Loucy (cell line): ENCODE measurements around the gene COL11A2.

Experiments used
- H2AFZ ChIP-seq: fragments of 200-600 bp; sonication (generic); 2 replicates; pipeline ENCODE4 v1.6.0; 2016; ENCODE audit warnings: antibody characterized with exemption, mild to moderate bottlenecking, low read length, moderate library complexity
- H3F3A ChIP-seq: fragments of 200-600 bp; 2 replicates; pipeline ENCODE4 v1.6.0; 2016; ENCODE audit warnings: antibody characterized with exemption, low read depth, mild to moderate bottlenecking
- H3K27me3 ChIP-seq: fragments of 200-600 bp; sonication (generic); 2 replicates; pipeline ENCODE4 v1.6.1; 2014; ENCODE audit warnings: low read length, mild to moderate bottlenecking; ENCODE audit not compliant: insufficient read depth, poor library complexity, severe bottlenecking
- H3K36me3 ChIP-seq: fragments of 200-600 bp; sonication (generic); 2 replicates; pipeline ENCODE4 v1.6.1; 2016; ENCODE audit warnings: low read length; ENCODE audit not compliant: insufficient read depth
- H3K4me1 ChIP-seq: fragments of 200-600 bp; sonication (generic); 2 replicates; pipeline ENCODE4 v1.5.1; 2014; ENCODE audit warnings: low read length, mild to moderate bottlenecking; ENCODE audit not compliant: insufficient read depth, poor library complexity, severe bottlenecking
- H3K4me2 ChIP-seq: fragments of 200-600 bp; sonication (generic); 2 replicates; pipeline ENCODE4 v1.6.0; 2014; ENCODE audit warnings: antibody characterized with exemption, low read length, low read depth, mild to moderate bottlenecking; ENCODE audit not compliant: poor library complexity, severe bottlenecking
- H3K4me3 ChIP-seq: fragments of 200-600 bp; sonication (generic); 2 replicates; pipeline ENCODE4 v1.5.1; 2014; ENCODE audit warnings: low read length, mild to moderate bottlenecking, mixed read lengths; ENCODE audit not compliant: poor library complexity, severe bottlenecking
- H3K79me2 ChIP-seq: fragments of 200-600 bp; sonication (generic); 2 replicates; pipeline ENCODE4 v1.6.1; 2014; ENCODE audit warnings: low read length; ENCODE audit not compliant: insufficient read depth
- H3K9ac ChIP-seq: fragments of 200-600 bp; sonication (generic); 2 replicates; pipeline ENCODE4 v1.6.0; 2014; ENCODE audit warnings: mild to moderate bottlenecking, low read depth, low read length, moderate library complexity; ENCODE audit not compliant: poor library complexity, severe bottlenecking
- H3K9me2 ChIP-seq: fragments of 200-600 bp; sonication (generic); replicated peaks from 2 replicates; pipeline ENCODE4 v1.6.1; 2016; ENCODE audit warnings: low read depth, low read length, mixed read lengths
- H3K9me3 ChIP-seq: fragments of 200-600 bp; sonication (generic); 2 replicates; pipeline ENCODE4 v1.6.1; 2014; ENCODE audit warnings: mild to moderate bottlenecking, antibody characterized with exemption, low read length, low read depth; ENCODE audit not compliant: insufficient read depth
- H4K20me1 ChIP-seq: fragments of 200-600 bp; sonication (generic); 2 replicates; pipeline ENCODE4 v1.6.0; 2014; ENCODE audit warnings: antibody characterized with exemption, low read length, mild to moderate bottlenecking; ENCODE audit not compliant: insufficient read depth, poor library complexity, severe bottlenecking
- EZH2phosphoT487 ChIP-seq: fragments of 200-600 bp; IDR thresholded peaks from 2 replicates; pipeline ENCODE4 v1.6.1; 2018; ENCODE audit warnings: antibody characterized with exemption, mild to moderate bottlenecking, moderate library complexity, borderline replicate concordance
- TF ChIP-seq, protein P1 (sequence below): fragments of 200-600 bp; sonication (generic); conservative IDR thresholded peaks from 2 replicates; pipeline ENCODE4 v1.5.1; 2014; ENCODE audit warnings: mild to moderate bottlenecking, antibody characterized with exemption, low read length

The COL11A2 gene

GRCh38 chr6:33147807-33148666 is 44.2 kb downstream of the COL11A2 start:
- Histone ChIP-seq H3K27me3 (no peaks in the 10 kb centered on the region), H3K4me3 (no peak overlapping the region), H3K79me2 (no peaks in the 10 kb centered on the region), H3K9me2 (no peaks in the 10 kb centered on the region), H3K9ac (no peak overlapping the region), H3K4me1 (no peaks in the 10 kb centered on the region), H4K20me1 (no peaks in the 10 kb centered on the region), H3F3A (no peaks in the 10 kb centered on the region), H3K36me3 (no peaks in the 10 kb centered on the region), H2AFZ (no peak overlapping the region), H3K4me2 (no peak overlapping the region), H3K9me3 (no peaks in the 10 kb centered on the region)
- TF ChIP-seq EZH2phosphoT487: no peak
- TF ChIP-seq, protein P1, sequence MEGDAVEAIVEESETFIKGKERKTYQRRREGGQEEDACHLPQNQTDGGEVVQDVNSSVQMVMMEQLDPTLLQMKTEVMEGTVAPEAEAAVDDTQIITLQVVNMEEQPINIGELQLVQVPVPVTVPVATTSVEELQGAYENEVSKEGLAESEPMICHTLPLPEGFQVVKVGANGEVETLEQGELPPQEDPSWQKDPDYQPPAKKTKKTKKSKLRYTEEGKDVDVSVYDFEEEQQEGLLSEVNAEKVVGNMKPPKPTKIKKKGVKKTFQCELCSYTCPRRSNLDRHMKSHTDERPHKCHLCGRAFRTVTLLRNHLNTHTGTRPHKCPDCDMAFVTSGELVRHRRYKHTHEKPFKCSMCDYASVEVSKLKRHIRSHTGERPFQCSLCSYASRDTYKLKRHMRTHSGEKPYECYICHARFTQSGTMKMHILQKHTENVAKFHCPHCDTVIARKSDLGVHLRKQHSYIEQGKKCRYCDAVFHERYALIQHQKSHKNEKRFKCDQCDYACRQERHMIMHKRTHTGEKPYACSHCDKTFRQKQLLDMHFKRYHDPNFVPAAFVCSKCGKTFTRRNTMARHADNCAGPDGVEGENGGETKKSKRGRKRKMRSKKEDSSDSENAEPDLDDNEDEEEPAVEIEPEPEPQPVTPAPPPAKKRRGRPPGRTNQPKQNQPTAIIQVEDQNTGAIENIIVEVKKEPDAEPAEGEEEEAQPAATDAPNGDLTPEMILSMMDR: peak; percentile 91

DNA sequence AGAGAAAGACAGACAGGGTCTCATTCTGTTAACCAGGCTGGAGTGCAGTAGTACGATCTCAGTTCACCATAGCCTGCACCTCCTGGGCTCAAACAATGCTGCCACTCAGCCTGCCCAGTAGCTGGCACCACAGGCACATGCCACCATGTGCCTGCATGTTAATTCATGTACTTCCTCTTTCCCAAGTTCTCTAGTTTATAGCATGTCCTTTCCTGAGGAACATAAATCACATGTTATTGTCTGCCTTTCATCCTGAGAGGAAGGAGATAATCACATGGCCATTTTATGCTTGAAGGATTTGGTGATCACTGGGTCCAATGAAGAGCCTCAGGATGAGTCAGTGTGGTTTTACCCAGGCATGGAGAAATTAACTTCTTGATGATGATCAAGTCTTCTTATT is 47.9 kb downstream of the COL11A2 start:
- Histone ChIP-seq H3K4me2 (no peak overlapping the region), H3K9me2 (no peaks in the 10 kb centered on the region), H3K79me2 (no peaks in the 10 kb centered on the region), H3F3A (no peaks in the 10 kb centered on the region), H3K9ac (no peak overlapping the region), H3K27me3 (no peaks in the 10 kb centered on the region), H3K4me3 (no peak overlapping the region), H2AFZ (0 out of 2 replicates have a peak overlapping the region, but pooled peaks have one; percentile 13), H3K9me3 (no peaks in the 10 kb centered on the region), H3K4me1 (no peaks in the 10 kb centered on the region), H4K20me1 (no peaks in the 10 kb centered on the region), H3K36me3 (no peaks in the 10 kb centered on the region)
- TF ChIP-seq, protein P1: peak; percentile 23
- no peak for TF ChIP-seq EZH2phosphoT487

DNA sequence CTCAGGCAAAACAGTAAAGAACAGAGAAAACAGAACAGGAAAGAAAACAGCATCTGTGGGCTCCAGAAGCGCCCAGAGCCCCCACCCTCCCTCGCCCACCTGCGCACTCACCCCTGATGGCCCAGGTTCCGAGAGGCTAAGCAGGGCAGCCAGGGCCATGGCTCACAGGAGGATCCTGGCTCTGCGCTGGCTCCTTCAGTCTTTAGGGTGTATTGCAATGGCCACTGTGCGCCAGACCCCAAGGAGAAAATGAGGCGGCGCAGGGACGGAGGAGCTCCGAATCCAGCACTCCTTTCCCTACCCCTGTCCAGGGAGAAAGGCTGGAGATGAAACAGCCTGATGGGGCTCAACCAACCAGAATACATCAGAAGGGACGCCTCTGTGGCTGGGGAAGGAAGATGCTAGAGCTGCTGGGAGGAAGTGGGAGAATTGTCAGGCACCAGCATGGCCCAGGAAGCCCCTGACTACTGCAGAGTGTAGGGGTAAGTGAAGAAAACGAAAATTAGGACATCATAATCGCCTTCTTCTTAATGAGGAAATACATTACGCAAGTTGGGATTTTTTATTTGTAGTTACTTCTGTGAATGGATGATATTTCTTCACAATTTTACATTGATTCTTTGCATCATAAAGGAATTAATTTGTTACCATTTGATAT is 49.0 kb downstream of the COL11A2 start:
- no peaks in the 10 kb centered on the region for H3K36me3 ChIP-seq
- no peak overlapping the region for H3K9ac ChIP-seq
- H3K9me2 ChIP-seq: no peaks in the 10 kb centered on the region
- H2AFZ ChIP-seq: no peak overlapping the region
- H3K79me2 ChIP-seq: no peaks in the 10 kb centered on the region
- H3K4me3 ChIP-seq: no peak overlapping the region
- H4K20me1 ChIP-seq: no peaks in the 10 kb centered on the region
- H3K4me2 ChIP-seq: no peak overlapping the region
- TF ChIP-seq, protein P1: peak; percentile 32; the same call in 1 of the 2 replicates
- TF ChIP-seq EZH2phosphoT487: no peak
- H3K9me3 ChIP-seq: no peaks in the 10 kb centered on the region
- no peaks in the 10 kb centered on the region for H3K4me1 ChIP-seq
- no peaks in the 10 kb centered on the region for H3F3A ChIP-seq
- H3K27me3 ChIP-seq: no peaks in the 10 kb centered on the region
